AML-193 (cell line): ENCODE results near the gene PDGFD.

Source experiments
- DNase-seq, 2 experiments: peaks; one replicate each; lab custom pipeline; 2025; lab: John Stamatoyannopoulos, UW

Gene PDGFD

DNA sequence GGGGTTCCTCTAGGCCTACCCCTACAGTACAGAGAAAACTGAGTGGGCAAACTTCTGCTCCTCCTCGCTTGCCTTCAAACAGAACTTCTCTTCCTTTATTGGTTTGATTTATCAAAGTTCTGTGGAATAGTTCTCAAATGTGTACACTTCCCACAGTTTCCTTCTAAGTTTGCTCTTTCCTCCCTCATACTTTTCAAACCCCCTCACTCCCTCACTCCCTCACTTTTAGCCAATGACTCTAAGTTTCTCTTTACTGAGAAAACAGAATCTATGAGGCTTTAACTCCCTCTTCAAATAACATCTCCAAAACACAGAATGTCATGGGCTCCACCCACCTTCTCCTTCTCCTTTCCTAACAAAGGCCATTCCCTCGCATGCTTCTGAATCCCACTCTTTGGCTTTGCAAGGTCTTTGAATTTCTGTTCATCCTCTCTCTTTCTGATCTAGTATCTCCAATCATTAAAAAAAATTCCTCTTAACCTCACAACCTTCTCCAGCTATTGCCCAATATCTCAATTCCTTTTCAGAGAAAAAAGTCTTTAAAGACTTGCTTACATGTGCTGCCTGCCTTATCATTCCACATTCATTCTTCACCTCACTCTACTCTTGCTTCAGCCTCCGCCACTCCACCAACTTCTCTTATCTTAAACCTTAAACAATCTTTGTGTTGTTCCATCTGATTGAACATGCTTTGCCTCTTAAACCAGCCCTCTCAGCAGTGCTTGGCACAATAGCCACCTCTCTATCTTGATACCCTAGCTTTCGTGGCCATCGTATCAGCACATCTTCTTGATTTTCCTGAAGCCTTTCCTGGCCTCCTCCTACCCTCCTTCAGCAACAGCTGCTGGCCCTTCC, 70.3 kb downstream of the PDGFD start:
- no peak for DNase-seq

DNA sequence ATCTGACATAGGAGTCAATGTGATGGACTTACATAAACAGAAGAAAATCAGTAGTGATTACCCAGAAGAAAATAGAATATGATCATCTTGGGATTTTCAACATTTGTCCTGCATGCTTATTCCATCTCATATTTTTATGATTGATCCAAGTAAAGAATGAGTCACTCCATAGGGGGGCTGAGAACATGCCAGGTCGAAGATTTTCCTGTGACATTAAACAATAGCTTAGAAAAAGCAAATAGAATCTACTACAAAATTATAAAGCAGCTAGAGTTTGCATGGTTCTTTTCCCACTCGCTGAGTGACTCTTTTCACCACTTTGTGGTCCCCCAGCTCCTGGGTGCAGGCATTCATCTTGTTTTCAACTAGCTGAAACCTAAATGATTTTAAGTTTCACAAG, 71.2 kb downstream of the PDGFD start:
- no peak for DNase-seq

DNA sequence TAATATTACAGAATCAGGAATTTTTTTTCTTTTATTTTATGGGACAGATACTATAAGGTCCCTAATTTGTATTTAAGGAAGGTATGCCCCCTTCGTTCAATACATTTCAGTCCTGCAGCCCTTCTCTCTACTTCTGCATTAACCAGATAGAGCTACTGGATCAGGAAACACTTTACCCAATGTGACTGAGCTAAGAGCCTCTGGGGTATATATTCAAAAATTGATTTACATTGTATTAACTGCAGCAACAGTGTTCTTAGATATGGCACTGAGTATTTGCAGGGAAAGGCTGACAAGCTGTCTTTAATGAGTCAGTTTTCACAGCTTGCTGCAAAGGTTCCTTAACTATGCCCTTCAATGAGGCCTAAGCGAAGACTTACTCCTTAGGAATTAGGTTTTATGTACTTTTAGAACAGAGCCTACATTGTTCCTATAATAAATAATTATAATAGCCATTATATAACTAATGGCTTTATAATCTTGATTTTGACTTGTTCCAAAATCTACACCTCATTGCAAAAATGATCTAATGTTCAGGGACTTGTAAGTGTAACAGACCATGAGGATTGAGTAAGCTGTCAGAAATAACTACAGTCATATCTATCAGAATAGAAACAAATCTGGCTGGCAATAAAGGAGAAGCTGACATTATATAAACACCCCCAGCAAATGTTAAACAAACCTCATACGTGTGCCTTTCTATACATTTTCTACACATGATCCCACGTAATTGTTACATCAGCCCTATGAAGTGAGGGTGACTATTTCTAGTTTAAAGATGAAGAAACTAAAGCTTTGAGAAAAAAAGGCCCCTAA, 72.5 kb downstream of the PDGFD start:
- DNase-seq: no peak

DNA sequence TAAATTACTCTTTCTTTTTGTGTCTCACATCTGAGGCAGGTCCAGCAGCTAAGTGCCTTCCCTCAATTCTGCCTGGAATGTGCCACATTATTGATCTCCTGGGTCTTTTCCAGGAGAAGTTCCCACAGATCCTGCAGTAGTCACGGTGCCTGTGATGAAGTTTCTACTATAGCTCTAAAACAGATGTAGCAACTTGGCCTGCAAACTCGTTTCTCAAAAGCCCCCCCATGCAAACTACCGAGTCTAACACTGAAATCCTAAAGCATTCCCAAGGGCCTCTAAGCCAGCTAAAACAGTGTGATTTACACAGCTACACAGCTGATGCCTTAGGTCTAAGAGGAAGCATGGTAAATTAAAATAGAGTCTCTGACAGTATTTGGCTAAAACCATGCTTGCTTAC, 73.2 kb downstream of the PDGFD start:
- no peak for DNase-seq

DNA sequence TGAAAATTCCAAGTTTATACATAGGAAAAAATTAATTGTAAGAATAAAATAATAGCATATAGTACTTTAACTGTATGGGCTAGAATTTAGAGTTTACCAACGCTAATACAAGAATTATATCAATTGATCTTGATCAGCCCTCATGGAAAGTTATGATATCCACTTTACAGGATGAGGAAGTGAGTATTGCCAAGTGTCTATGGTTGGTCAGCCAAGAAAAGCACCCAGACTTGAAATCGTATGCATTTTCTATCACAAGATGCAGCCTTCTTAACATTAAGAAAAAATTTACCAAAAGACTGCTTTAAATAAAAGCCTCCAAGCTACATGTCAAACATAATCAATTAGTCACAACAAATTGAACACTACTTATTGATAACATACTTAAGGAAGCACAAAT, 74.5 kb downstream of the PDGFD start:
- DNase-seq: no peak

DNA sequence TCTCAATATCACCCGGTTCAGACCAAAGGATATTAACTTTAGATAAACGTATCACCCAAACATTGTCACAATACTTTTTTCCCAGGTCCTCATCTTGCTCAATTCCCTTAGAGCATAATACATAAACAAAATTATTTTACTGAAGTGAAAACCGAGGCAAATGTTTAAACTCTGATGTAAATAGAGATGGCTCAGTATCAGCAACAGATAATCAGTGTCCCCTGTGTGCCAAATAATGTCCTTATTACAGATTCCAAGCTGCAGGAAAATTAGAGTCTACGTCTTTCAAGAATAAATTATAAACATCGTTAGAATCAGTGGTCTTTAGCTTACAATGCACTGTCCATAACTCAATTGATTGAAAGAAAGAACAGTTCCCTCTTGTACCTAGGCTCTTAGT, 77.3 kb downstream of the PDGFD start:
- DNase-seq: no peak

DNA sequence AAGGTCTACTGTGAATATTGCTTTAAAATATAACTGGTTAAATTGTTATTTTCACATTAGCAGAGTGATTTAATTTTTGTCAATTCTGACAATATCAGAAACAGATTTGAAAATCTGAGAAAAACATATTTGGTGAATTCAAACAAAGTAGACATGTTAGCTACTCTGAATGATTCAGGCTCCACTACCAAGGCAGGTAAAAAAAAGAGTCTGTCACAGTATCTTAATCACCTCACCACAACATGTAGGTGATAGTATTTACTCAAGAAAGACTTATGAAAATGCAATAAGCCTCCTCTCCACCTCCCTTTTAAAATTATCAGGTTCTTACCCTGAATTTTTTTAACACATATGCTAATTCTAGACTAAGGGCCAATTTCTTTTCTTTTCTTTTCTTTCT, 85.0 kb downstream of the PDGFD start:
- DNase-seq: no peak

DNA sequence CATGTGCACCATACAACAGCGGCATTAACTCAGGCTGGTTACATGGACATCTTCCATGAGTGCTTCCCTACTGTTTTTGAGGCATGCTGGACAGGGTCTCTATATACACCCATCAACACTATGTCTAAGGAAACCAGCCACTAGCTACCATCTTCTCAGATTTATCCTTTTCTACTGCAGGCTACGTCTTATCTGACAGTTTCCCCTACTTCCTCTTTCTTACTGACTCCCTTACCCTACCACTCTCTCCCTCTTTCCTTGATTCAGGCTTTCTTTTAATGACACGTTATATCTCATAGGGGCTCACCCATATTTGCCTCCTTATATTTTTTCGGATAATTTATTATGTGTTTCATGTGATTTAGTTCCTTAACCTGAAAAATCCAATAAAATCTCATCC, 85.7 kb downstream of the PDGFD start:
- DNase-seq: peak in 1 of 2 experiments; percentile 26

DNA sequence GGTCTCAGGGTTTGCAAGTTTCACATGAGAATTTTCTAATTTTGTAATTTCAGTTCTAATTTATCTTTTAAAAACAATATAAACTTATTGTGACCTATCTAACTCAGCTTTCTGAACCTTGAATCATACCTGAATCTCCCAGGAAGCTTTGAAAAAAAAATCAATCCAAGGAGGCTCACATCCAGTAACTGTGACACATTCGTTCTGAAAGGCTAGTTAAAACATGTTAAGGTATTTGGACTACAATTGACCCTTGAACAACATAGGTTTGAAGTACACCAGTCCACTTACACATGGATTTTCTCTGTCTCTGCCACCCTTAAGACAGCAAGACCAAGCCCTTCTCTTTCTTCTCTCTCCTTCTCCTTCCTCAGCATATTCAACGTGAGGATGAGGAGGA, 87.5 kb downstream of the PDGFD start:
- DNase-seq: no peak

DNA sequence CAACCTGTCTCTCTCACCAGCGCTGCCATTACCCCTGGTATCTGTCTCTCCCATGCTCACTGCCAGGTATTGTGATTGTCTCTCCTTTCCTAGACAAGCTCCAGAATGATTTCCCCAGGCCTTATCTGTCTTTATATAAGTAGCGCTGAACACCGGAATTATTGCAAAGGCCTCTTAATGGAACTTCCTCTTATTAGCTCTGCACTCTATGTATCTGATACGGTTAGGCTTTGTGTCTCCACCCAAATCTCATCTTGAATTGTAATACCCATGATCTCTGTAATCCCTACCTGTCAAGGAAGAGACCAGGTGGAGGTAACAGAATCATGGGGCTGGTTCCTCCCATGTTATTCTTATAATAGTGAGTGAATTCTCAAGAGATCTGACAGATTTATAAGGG, 88.2 kb downstream of the PDGFD start:
- DNase-seq: no peak

DNA sequence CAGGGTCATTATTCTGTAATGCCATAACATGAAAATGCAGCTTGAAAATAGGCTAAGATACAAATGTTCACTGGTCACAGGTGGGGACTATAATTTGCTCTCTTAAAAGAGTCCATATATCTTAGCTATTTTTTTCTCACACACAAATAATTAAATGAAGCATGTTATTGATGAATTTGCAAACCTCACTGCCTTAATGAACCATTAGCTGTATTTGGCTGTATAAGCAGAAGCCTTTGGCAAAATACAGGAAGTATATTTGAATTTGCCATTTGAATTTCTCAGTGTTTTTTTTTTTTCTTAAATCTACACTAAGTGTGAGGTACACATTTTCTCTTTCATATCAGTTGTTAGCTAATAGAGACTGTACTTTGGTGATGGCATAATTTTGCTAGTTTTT, 88.9 kb downstream of the PDGFD start:
- no peak for DNase-seq

DNA sequence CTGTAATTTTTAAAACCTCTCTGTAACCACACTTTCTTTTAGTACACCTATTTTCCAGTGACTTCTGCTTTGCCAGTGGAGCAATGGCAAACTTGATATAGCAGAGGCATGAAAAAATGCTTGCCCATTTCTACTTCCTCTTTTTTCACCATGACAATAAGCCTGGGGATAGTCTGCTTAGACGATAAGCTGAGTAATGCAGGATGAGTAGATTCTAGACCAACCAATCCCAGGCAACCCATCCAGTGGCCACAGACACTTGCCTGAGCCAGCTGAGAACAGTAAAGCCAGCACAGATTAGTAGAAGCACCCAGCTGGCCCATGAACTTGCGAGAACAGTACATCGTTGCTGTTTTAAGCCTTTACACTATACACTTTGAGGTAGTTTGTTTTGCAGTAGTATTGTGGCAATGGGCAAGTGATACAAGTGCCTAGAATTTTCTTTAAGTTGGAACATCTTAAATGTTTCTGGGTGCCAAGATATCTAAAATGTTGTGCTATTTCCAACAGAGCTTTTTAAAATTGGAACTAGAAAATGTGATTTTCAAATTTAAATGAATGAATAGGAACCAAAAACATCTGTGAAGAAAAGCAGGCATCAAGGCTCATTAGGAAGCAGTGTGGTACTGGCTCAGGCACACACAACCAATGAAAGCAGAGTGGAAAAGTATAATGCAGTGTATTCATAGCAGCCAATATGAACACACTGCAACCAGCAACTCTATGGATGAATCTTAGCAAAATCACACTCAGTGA, 89.8 kb downstream of the PDGFD start:
- DNase-seq: peak; percentile 80 to 88

DNA sequence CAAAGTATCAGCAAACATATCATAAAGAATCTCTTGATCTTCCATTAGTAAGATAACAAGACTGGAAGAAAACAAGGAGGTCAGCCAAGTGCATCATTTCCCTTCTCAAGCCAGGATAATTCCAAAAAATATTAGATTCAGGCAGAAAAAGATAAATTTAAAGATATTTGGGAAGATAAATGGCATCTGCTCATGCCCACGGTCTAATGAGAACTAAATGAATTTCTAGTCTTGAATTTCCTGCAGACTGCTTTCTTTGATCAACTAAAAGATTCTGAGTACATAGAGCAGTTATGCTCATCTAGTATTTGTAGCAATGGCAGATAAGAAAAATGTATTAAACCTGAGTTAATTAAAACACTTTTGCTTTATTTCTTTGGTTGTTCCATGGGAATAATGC, 96.4 kb downstream of the PDGFD start:
- no peak for DNase-seq

DNA sequence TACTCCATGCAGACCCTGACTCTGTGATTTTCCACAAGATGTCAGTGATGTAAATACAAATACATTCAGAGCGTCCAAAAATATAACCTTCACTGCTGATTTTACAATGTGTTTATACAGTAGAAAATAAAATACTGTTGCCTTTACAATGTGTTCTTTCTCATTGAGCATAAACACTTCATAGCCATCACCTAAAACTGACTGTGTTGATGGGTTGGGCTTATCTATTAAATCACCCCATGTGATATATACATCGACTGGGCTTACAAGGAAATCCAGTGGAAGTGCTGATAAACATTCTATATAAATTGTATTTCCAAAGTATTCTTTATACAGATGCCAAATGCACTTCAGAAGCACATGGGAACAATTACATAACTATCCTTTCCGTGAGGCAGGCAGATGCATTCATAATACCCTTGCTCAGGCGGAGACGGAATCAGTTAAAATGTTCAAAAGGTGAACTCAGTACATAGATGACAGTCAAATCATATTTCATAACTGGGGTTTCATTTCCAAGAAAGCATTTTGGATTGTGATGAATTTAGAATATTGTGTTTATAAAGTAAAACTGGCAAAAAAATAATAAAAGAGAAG, 99.8 kb downstream of the PDGFD start:
- DNase-seq: no peak

DNA sequence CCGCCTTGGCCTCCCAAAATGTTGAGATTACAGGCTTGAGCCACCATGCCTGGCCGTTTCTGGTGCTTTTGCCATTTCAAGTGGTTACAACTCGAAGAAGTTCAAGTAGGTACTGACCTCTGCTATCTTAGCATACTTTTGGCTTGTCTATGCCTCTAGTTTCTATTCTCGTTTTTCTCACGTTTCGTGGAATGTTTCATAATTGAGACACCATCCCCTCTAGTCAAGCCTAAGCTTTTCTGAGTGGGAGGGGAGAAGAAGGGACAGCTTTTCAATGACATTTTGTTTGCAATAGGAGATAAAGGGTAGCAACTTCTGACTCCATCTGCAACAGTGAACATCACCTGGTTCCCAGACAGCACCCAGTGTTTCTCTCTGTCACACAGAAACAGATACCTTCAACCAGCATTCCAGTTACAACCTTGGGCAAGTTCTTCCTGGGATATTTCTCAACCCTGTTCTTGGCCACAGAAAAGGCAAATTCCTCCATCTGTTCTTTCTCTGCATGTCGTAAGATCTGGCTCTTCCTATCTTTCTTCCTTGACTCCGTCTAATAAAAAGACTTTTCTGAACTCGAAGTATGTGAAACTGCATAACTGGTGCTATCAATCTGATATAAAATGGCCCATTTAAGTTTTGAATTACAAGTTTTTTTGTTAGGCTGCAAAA, 102.0 kb downstream of the PDGFD start:
- DNase-seq: no peak

DNA sequence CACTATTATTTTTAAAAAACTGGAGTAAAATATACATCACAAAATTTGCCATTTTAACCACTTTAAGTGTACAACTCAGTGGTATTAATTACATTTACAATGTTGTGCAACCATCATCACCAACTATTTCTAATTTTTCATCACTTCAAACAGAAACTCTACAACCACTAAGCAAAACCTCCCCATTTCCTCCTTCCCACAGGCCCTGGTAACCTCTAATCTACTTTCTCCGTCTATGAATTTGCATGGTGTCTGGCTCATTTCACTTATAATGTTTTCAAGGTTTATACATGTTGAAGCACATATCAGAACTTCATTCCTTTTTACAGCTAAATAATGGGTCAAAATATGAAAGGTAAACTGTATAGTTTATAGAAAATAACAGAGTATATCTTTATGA, 103.1 kb downstream of the PDGFD start:
- DNase-seq: no peak

DNA sequence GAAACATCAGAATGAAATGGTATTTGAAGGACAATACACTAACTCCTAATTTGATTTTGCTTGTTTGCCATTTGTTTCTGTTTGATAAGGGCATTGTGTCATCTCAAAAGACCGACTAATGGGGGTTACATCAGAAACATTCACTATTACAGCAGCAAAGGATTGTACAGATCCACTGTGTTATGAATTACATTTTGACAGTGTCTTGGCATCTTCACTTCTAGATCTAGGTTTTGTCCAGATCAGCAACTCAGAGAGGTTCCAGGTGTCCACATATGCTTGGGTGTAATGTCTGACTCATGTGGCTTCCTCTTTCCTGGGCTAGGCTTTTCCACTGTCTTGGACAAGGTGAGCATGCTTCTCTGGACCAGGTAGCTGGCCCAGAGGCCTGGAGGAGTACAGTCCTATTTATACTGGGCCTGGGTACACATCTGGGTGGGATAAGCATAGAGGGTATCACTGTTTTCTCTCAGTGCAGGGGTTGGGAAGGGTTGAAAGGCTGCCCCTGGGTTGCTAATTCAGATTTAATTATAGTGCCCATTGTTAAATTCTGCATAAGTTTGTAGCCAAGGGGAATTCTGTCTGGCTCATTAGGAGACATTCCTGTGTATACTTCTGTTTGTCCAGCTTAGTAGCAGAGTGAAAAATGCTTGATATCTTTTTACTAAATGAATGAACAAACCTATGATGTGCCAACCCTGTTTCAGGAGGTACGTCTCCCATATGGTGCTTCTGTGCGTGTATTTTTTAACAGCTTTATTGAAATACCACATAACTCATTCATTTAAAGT, 103.7 kb downstream of the PDGFD start:
- no peak for DNase-seq

DNA sequence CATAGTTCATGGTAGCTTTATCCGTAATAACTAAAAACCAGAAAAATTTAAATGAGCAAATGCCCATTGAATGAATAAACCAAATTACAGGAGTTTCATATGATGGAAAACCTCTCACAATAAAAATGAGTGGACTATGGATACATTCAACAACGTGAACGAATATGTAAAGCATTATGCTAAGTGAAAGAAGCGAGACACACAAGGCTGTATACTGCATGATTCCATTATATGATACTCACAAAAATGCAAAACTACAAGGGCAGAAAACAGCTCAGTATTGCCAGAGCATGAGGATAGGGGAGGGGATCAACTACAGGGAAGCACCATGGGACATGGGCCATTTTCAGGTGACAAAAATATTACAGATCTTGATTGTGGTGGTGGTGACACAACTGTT, 105.3 kb downstream of the PDGFD start:
- no peak for DNase-seq

DNA sequence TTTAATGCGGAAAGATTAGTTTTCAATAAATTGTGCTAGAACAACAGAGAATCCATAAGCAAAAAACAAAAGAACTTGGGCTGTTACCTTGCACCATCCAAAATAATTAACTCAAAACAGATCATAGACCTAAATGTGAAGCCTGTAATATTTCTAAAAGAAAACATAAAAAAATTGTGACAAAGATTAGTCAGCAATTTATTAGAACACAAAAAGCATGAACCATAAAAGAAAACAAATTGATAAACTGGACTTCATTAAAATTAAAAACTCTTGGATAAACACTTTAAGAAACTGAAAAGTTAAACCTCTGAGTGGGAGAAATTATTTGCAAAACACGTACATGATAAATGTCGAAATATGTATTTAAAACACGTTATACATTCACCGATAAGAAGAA, 106.0 kb downstream of the PDGFD start:
- no peak for DNase-seq

DNA sequence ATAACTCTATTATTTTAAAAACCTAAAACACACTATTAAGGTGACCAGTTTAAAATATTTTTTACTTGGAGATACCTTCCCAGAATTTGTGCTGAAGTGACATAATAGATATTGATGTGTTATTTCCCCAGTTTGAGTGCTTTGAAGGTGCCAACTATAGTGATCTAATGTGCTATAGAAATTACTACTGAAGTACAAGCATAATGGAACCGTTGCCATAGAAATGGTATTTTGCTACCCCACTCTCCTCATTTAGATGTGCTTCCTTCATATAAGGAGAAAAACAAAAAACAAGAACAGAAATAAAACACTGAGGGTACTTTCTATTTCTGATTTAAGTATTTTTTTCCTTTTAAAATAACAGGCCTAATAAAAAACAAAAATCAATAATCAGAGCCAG, 108.4 kb downstream of the PDGFD start:
- DNase-seq: no peak
